ENCODE results near the gene IL17RE.
"Not testable (repeated sequence)": the region's sequence is repeated elsewhere in the genome, so short reads cannot be mapped to it uniquely, and the experiment has no call there.

IL17RE gene

GRCh38 chr3:9879830-9880549 lies 22.7 kb upstream of the IL17RE start, which contains the start of gene CIDEC:
TSS of gene CIDEC (minus strand) at chr3:9880253. CDS start at chr3:9878486, 1,767 bp downstream.
- DNase-seq (ENCODE audit: low read depth), result no peak

DNA sequence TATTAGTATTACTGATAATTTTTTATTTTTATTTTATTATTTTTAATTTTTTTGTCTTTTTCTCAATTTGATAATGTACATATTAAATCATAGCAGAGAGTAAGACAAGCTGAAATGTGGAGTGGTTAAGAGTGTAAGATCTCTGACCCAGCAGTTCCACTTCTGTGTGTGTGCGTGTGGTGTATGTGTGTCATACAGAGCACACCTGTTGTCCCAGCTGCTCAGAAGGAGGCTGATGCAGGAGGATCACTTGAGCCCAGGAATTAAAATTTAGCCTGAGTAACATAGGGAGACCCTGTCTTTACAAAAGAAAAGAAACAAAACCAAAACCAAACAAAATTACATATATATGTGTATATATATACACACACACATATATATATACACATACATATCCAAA lies 21.2 kb upstream of the IL17RE start:
- DNase-seq (ENCODE audit: low read depth), result no peak

DNA sequence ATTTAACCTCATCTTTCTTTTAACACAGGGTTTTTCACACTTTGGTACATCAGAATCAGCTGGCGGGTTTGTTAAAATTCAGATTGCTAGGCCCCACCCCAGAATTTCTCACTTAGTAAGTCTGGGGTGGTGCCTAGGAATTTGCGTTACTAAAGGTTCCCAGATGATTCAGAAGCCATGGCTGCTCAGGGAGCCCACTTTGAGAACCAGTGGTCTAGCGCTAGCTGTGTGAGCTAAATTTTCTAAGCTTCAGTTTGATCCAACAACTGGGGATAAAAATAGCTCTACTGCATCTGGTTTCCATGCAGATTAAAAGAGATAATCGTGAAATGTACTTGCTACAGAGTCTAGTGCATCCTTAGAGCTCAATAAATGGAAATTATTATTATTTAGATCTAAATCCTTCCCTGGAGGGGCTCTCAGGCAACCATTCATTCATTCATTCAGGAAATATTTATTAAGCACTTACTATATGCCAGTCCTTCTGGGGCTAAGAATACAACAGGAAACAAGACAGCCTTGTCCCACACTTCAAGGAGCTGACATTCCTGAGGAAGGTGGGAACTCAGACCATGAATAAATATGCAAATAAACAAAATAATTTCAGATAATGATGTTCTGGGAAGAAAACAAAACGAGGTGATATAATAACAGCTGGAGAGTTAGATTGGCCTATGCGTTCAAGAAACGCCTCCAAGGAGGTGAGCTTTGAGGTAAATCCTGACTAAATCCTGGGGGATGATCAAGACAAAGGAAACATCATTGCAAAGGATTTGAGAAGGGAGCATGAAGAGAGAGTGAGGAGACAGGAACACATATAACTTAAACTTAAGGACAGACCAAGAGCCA lies 18.7 kb upstream of the IL17RE start:
- no peak for DNase-seq (ENCODE audit: low read depth)

- DNase-seq (ENCODE audit: low read depth), result no peak
Observed at GRCh38 chr3:9884555-9885165, 18.0 kb upstream of the IL17RE start.

- no peak for DNase-seq (ENCODE audit: low read depth)
Observed at GRCh38 chr3:9886328-9886727, 16.3 kb upstream of the IL17RE start.

- DNase-seq (ENCODE audit: low read depth), result no peak
Observed at GRCh38 chr3:9887480-9887879, 15.2 kb upstream of the IL17RE start.

DNA sequence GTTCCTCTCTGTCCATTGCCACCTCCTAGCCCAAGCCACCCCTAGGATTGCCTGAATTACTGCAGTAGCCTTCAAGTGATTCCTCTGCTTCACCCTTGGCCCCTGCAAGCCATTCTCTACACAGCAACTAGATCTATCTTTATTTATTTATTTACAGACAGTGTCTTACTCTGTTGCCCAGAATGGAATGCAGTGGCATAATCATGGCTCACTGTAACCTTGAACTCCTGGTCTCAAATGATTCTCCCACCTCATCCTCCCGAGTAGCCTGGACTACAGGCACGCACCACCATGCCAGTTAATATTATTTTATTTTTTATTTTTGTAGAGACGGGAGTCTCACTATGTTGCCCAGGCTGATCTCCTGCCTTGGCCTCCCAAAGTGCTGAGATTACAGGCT lies 14.1 kb upstream of the IL17RE start:
- DNase-seq (ENCODE audit: low read depth), result no peak

DNA sequence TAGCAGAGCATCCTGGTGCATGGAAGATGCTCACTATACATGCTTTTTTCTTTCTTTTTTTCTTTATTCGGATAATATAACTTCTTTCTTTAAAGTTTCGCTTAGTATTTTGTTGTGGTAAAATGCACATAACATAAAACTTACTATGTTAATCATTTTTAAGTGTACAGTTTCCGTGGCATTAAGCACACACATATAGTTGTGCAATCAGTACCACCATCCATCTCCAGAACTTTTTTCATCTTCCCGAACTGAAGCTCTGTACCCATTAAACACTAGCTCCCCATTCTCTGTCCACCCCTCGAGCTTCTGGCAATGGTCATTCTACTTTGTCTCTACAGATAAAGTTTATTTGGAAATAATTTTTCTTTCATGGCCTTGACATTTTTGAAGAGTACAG lies 13.2 kb upstream of the IL17RE start:
- no peak for DNase-seq (ENCODE audit: low read depth)

DNA sequence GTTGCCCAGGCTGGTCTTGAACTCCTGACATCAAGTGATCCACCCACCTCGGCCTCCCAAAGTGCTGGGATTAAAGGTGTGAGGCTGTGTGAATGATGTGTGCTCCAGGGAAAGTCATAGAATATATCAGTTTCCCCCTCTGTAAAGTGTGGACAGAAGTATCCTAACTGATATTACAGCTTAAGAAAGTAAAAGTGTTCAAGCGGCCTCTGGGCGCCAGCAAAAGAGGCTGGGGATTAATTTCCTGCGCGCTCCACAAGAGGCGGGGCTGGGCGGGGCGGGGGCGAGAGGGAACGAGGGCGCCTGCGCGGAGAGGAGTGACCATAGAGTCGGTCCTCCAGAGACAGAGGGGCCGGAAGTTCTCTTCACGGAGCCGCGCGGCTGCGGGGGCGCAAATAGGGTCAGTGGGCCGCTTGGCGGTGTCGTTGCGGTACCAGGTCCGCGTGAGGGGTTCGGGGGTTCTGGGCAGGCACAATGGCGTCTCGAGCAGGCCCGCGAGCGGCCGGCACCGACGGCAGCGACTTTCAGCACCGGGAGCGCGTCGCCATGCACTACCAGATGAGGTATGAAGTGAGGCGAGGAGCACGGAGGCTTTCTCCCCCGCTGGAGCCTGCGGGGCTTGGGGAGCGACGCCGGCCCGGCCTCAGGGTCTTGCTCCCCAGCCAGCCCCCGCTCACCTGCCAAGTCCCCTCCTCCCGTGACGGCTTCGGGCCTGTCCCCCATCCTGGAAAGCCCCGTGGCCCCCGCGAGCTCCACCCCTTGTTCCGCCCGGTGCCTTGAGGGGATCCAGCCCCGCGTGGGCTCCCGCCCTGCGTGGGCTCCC lies 12.2 kb upstream of the IL17RE start, which contains the start of gene JAGN1:
JAGN1 (plus strand) TSS at position 362 of the 823 bp plus-strand sequence; CDS start at position 475, 113 bp downstream.
- DNase-seq (ENCODE audit: low read depth), result peak; percentile 86

DNA sequence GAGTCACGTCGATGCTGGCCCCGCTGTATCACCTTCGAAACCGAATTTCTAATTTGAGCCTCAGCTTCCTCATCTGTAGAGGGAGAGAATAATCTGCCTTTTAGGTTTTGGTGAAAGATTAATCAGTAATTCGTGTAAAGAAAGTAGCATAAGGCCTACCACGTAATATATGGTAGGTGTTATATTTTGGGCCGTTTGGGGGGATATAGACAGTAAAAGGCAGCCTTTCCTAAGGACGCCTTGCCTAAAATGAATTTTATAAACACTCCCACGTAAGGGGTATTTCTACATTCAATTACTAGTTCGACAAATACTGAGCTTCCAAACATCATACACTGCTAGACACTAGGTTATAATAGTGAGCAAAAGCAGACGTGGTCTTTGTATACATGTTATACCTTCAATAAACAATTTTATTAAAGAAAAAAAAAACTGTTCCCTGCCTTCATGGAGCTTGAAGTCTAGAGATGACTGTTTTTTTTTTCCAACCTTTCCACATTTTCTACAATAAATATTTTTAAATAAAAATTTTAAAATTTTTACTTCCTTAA lies 11.5 kb upstream of the IL17RE start:
- DNase-seq (ENCODE audit: low read depth), result no peak

GRCh38 chr3:9893739-9894138 lies 8.9 kb upstream of the IL17RE start:
- DNase-seq (ENCODE audit: low read depth), result no peak

GRCh38 chr3:9895715-9896114 lies 6.9 kb upstream of the IL17RE start:
- not testable (repeated sequence) for DNase-seq (ENCODE audit: low read depth)

DNA sequence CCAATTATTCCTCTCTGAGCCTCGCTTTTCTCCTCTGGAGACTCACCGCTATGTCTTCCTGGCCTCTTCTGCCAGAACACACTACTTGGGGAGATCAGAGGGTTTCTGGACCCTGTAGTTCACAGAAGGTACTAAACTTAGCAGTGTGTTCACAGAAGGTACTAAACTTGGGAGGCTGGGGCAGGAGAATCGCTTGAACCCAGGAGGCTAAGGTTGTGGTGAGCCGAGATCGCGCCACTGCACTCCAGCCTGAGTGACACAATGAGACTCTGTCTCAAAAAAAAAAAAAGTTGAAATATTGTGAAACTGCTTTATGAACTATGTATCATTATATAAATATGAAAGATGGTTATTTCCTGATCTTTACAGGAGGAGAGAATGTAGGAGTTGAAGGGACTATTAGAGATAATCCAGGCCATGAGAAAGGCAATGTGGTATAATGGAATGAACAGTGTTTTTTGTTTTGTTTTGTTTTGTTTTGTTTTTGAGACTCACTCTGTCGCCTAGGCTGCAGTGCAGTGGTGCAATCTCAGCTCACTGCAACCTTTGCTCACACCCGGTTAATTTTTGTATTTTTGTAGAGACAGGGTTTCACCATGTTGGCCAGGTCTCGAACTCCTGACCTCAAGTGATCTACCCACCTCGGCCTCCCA lies 5.8 kb upstream of the IL17RE start:
- DNase-seq (ENCODE audit: low read depth), result not testable (repeated sequence)

DNA sequence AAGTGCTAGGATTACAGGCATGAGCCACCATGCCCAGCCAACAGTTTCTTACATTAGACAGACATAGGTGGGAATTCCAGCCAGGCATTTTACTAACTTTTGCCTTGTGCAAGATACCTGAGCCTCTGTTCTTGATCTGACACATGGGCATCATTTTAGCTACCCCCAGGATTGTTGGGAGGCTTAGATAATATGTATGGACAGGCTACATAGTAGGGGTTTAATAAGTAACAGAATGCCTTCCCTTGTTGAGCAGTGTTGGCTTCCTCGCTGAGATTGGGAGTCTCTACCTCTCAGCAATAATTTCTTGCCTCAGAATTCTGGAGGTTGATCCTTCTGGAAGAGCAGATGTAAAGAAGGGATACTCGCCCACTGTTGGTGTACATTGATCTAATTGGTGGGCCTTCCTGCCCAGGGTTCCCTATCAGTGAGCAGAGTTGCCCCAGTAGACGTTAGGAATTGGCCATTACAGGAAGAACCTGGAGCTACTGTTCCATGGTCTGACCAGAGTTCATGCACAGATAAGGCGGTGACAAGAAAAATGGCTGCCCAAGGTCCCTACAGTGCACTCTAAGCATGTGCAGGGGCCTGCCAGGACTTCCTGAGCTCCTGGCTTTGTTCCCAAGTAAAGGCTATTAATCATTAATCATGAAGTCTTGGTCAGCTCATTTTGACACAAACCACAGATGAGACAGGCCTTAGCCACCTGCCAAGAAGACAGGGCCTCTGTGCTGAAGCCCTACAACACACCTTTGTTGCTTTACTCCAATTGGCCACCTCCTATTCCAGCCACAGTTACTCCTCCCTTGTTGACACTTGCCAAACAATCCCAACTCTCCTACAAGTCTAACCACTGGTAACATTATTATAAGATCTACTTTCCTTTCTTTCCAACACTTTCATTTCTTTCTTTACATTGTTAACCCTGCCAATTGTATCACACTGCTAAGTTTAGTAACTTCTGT lies 5.0 kb upstream of the IL17RE start:
- DNase-seq (ENCODE audit: low read depth), result no peak

DNA sequence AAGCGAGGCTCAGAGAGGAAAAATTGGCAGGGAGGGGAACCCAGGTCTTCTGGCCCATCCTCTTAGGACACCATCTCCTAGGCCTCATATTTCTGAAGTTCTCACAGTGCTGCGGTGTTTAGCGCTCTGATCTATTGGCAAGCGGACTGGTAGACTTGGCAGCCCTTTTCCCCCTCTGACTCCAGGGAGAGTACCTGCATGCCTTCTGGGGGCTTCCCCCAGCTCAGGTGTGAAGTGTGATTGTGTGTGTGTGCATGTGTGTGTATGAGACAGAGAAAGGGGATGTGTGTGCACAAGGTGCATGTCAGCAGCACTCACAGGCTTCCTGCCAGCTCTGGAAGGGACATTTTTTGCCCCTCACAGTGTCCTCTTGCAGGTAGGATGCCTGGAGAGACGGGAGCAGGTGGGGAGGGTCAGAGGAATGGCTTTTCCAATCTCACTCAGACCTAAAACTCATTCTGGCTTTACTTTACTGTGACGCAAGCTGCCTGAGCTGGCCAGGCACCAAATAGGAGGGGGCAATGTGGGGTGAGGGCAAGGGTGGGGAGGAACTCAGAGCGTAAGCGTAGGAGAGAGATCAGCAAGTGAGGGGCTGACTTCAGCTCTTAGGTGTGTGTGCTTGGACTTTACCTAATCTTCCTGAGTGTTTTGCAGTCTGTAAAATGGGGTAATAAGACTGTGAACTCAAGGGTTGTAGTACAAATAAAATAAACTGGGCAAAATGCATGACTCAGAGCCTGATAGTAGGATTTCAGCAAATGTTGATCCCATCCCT lies 4.0 kb upstream of the IL17RE start:
- no peak for DNase-seq (ENCODE audit: low read depth)

- DNase-seq (ENCODE audit: low read depth), result no peak
Observed at GRCh38 chr3:9899289-9899791, 3.3 kb upstream of the IL17RE start.

DNA sequence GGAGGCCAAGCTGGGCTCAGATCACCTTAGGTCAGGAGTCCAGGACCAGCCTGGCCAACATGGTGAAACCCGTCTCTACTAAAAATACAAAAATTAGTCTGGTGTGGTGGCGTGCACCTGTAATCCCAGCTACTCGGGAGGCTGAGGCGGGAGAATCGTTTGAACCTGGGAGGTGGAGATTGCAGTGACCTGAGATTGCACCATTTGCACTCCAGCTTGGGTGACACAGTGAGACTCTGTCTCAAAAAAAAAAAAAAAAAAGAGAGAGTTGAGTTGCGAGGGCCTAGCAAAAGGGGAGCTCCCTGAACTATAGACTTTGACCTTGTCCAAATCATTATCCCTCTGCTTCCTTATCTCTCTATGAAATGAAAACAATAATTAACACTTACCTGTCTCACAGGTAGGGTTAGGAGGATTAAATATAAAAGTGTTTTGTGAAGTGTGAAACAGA lies 1.7 kb upstream of the IL17RE start:
- DNase-seq (ENCODE audit: low read depth), result not testable (repeated sequence)

GRCh38 chr3:9901967-9902366 lies 681 bp upstream of the IL17RE start:
- no peak for DNase-seq (ENCODE audit: low read depth)

DNA sequence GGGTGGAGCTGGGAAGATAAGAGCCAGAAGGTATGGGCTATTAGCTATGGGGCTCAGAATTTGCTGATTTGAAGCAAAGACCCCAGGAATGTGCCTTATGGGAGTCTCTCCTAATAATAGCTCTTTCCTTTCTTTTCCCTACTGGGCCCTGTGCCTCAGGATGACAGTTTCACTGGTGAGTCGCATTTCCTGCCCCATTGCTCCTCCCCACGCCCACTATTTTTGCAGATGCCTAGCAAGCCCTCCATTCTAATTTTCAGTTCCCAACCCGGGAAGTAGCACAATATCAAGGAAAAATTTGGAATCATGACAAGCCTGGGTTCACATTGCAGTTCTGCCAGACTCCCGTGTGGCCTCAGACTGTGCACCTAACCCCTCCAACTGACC lies 583 bp downstream of the IL17RE start:
- no peak for DNase-seq (ENCODE audit: low read depth)
